ENCODE measurements around the gene TMC6.

TMC6 gene

DNA sequence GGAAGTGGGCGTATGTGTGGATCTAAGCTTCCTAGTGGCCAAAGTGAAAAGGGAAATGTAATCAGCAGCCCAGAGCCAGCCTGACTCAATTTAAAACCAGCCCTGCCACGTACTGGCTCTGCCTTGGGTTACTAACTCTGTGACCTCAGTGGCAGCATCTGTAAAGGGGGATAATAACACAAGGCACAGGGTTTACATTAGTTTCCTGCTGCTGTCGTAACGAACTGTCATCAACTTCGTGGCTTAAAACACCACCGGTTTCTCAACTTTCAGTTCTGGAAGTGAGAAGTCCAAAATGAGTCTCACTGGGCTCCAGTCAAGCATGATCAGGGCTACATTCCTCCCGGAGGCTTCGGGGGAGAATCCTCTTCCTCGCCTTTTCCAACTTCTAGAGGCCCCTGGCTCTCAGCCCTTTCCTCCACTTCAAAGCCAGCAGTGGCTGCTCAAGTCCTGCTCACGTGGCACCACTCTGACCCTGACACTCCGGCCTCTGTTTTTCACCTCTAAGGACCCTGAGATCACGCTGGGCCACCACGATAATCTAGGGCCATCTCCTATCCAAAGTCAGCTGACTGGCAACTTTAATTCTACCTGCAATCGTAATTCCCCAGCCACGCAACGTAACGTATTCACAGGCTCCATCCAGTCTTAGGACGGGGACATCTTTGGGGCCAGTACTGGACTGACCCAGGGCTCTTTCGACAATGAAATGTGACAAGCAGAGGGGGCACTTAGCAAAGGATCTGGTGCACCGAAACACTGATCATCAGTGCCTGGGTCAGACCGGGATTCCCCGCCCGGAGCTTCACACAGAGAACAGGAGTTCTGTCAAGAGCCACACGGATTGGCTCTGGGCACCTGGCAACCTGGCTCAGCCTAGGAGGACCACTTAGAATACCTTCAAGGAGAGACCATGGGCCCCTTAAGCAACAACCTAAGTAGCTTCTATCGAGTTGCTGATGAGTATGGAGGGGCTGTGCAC, 14.5 kb downstream of the TMC6 start:
- H3K27ac ChIP-seq (ENCODE audit: low read length): no peak overlapping the region
- no peaks in the 10 kb centered on the region; the same call in 1 of the 2 replicates for H3K36me3 ChIP-seq (ENCODE audit: insufficient read depth, low read length)
- no peak overlapping the region for H3K4me3 ChIP-seq (ENCODE audit: low read depth in 1 of 2, low read length in 2 of 2)
- H3K27me3 ChIP-seq (ENCODE audit: insufficient read depth, low read length, poor library complexity): no peaks in the 10 kb centered on the region
- TF ChIP-seq, protein P1, sequence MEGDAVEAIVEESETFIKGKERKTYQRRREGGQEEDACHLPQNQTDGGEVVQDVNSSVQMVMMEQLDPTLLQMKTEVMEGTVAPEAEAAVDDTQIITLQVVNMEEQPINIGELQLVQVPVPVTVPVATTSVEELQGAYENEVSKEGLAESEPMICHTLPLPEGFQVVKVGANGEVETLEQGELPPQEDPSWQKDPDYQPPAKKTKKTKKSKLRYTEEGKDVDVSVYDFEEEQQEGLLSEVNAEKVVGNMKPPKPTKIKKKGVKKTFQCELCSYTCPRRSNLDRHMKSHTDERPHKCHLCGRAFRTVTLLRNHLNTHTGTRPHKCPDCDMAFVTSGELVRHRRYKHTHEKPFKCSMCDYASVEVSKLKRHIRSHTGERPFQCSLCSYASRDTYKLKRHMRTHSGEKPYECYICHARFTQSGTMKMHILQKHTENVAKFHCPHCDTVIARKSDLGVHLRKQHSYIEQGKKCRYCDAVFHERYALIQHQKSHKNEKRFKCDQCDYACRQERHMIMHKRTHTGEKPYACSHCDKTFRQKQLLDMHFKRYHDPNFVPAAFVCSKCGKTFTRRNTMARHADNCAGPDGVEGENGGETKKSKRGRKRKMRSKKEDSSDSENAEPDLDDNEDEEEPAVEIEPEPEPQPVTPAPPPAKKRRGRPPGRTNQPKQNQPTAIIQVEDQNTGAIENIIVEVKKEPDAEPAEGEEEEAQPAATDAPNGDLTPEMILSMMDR (IDR thresholded peaks at IDR 0.05; ENCODE audit: borderline replicate concordance, extremely low read depth, low read length, poor library complexity, severe bottlenecking): no peak
- no peak for TF ChIP-seq EZH2 (IDR thresholded peaks at IDR 0.05; ENCODE audit: borderline replicate concordance, low read depth, low read length, severe bottlenecking)
- no peaks in the 10 kb centered on the region for H4K20me1 ChIP-seq (ENCODE audit: insufficient read depth, low read length)
- H3K4me1 ChIP-seq (ENCODE audit: insufficient read depth, low read length): no peaks in the 10 kb centered on the region
- H3K79me2 ChIP-seq (ENCODE audit: insufficient read depth, low read length): no peaks in the 10 kb centered on the region
- H3K4me2 ChIP-seq (ENCODE audit: insufficient read depth, low read length): no peak overlapping the region
- H3K9ac ChIP-seq (ENCODE audit: low read depth, low read length): no peak overlapping the region
- no peak for DNase-seq
- no peak for ATAC-seq (ENCODE audit: insufficient read depth, low read depth)
- no peaks in the 10 kb centered on the region for H3K9me3 ChIP-seq (ENCODE audit: insufficient read depth, low read length, severe bottlenecking)
- no peak overlapping the region for H2AFZ ChIP-seq (ENCODE audit: low read depth, low read length)

DNA sequence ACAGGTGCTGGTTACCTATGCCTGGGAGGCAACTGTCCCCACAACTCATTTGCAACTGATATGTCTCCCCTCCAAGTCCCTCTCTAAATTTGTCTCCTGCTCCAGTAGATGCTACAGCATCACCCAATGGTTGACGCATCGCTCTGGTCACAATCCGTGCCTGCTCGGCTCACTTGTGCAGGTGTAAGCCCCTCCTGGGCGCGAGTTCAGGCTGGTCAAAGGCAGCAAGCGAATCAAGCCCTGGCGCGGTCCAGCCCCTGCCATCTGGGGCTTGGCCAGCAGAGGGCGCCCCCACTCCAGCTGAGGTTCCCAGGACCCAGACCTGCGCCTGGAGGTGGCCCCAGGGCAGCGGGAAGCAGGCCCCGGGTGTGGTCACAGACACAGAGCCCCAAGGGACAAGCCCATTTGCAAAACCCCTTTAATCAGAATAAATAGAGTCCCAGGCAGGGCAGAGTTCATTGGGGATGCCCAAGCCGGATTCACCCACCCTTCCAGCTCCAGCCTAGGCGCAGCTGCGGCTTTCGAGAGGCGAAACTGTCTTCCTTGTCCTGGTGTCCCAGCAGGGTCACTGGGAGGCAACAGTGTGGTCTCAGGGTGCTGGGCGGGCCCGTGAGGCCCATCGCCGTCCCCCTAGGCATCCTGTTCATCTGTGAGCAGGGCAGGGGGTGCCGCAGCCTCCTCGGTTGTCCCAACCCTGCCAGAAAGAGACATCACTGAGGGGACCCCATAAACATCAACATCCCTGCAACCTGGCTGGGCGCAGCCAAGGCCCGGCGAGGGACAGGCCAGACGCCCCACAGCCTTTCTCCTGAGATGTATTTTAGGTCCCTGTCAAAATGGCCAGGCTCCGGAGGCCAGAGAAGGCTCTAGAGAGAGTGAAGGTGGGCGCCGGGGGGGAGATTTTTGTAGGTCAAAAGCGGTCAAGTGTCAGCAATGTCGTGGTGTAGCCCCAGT, 15.8 kb downstream of the TMC6 start:
- no peak overlapping the region for H2AFZ ChIP-seq (ENCODE audit: low read depth, low read length)
- no peak for TF ChIP-seq EZH2 (IDR thresholded peaks at IDR 0.05; ENCODE audit: borderline replicate concordance, low read depth, low read length, severe bottlenecking)
- TF ChIP-seq, protein P1 (IDR thresholded peaks at IDR 0.05; ENCODE audit: borderline replicate concordance, extremely low read depth, low read length, poor library complexity, severe bottlenecking): peak; percentile 98
- DNase-seq (peak; percentile 70), ATAC-seq (ENCODE audit: insufficient read depth, low read depth) (peak; percentile 76)
- no peak overlapping the region for H3K9ac ChIP-seq (ENCODE audit: low read depth, low read length)
- no peaks in the 10 kb centered on the region for H3K4me1 ChIP-seq (ENCODE audit: insufficient read depth, low read length)
- no peaks in the 10 kb centered on the region for H3K9me3 ChIP-seq (ENCODE audit: insufficient read depth, low read length, severe bottlenecking)
- H4K20me1 ChIP-seq (ENCODE audit: insufficient read depth, low read length): no peaks in the 10 kb centered on the region
- no peaks in the 10 kb centered on the region for H3K27me3 ChIP-seq (ENCODE audit: insufficient read depth, low read length, poor library complexity)
- no peak overlapping the region for H3K27ac ChIP-seq (ENCODE audit: low read length)
- no peaks in the 10 kb centered on the region; the same call in 1 of the 2 replicates for H3K36me3 ChIP-seq (ENCODE audit: insufficient read depth, low read length)
- no peak overlapping the region for H3K4me2 ChIP-seq (ENCODE audit: insufficient read depth, low read length)
- no peak overlapping the region for H3K4me3 ChIP-seq (ENCODE audit: low read depth in 1 of 2, low read length in 2 of 2)
- H3K79me2 ChIP-seq (ENCODE audit: insufficient read depth, low read length): no peaks in the 10 kb centered on the region

DNA sequence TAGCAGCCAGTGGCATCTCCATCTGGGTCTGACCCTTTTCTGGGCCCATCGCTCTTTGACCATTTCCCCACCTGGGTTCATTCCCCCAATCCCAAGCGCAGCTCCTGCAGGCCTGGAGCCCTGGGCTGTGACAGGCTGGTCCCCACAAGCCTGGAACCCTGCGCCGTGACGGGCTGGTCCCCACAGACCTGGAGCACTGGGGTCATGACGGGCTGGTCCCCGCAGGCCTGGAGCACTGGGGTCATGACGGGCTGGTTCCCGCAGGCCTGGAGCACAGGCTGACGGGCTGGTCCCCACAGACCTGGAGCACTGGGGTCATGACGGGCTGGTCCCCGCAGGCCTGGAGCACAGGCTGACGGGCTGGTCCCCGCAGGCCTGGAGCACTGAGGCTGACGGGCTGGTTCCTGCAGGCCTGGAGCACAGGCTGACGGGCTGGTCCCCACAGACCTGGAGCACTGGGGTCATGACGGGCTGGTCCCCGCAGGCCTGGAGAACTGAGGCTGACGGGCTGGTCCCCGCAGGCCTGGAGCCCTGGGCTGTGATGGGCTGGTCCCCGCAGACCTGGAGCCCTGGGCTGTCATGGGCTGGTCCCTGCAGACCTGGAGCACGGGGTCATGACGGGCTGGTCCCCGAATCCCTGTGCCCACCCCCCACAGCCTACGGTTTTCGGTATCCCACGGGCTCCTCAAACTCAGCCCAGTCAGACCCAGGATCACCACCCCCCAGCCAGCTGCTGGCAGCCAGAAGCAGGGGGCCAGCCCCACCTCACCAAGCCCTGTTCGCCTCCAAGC, 16.6 kb downstream of the TMC6 start:
- Histone ChIP-seq H3K4me1 (ENCODE audit: insufficient read depth, low read length) (no peaks in the 10 kb centered on the region), H3K9me3 (ENCODE audit: insufficient read depth, low read length, severe bottlenecking) (no peaks in the 10 kb centered on the region)

More for the DNA sequence above, 16.6 kb downstream of the TMC6 start:
- H4K20me1 ChIP-seq (ENCODE audit: insufficient read depth, low read length): no peaks in the 10 kb centered on the region
- no peak overlapping the region for H3K27ac ChIP-seq (ENCODE audit: low read length)
- H3K79me2 ChIP-seq (ENCODE audit: insufficient read depth, low read length): no peaks in the 10 kb centered on the region
- no peak overlapping the region for H3K9ac ChIP-seq (ENCODE audit: low read depth, low read length)
- no peak overlapping the region for H3K4me2 ChIP-seq (ENCODE audit: insufficient read depth, low read length)
- H3K36me3 ChIP-seq (ENCODE audit: insufficient read depth, low read length): no peaks in the 10 kb centered on the region; the same call in 1 of the 2 replicates
- DNase-seq (no peak), ATAC-seq (ENCODE audit: insufficient read depth, low read depth) (peak; percentile 9; the same call in 1 of the 3 replicates)
- H3K27me3 ChIP-seq (ENCODE audit: insufficient read depth, low read length, poor library complexity): no peaks in the 10 kb centered on the region
- H3K4me3 ChIP-seq (ENCODE audit: low read depth in 1 of 2, low read length in 2 of 2): no peak overlapping the region
- no peak overlapping the region for H2AFZ ChIP-seq (ENCODE audit: low read depth, low read length)
- TF ChIP-seq EZH2 (IDR thresholded peaks at IDR 0.05; ENCODE audit: borderline replicate concordance, low read depth, low read length, severe bottlenecking): no peak
- TF ChIP-seq, protein P1 (IDR thresholded peaks at IDR 0.05; ENCODE audit: borderline replicate concordance, extremely low read depth, low read length, poor library complexity, severe bottlenecking): no peak

All from DND-41 (cell line).